Measurements from ENCODE around the gene TSPAN9. TPM values are rescaled to one million over a fixed set of nuclear protein-coding genes. Genes with fewer than 3 reads are reported as not detected.

Gene TSPAN9
- total RNA-seq, 1 donor from 2014 or later = 7.8 TPM

GRCh38 chr12:3167636-3168035 lies 90.5 kb downstream of the TSPAN9 start:
- Mint-ChIP-seq H3K27me3 (ENCODE audit: insufficient read depth, low read depth) (peaks cover 4% of the 10 kb centered on the region), H3K4me1 (peaks cover 68% of the 10 kb centered on the region), H3K4me3 (no peak overlapping the region), H3K36me3 (no peaks in the 10 kb centered on the region), H3K27ac (no peak overlapping the region), H3K9me3 (no peaks in the 10 kb centered on the region)
- Histone ChIP-seq H3K4me3 (no peak overlapping the region), H3K4me2 (no peak overlapping the region), H3K27ac (no peak overlapping the region), H3F3A (ENCODE audit: low read depth) (peaks cover 10% of the 10 kb centered on the region), H3K79me2 (ENCODE audit: low read depth) (no peaks in the 10 kb centered on the region), H2AFZ (replicated peaks) (no peak overlapping the region), H3K36me3 (no peaks in the 10 kb centered on the region), H3K27me3 (no peaks in the 10 kb centered on the region), H3K9me3 (ENCODE audit: low read depth) (no peaks in the 10 kb centered on the region), H3K9ac (no peak overlapping the region), H3K4me1 (peaks cover 25% of the 10 kb centered on the region), H4K20me1 (ENCODE audit: low read depth) (peaks cover 41% of the 10 kb centered on the region)
- no peak for DNase-seq (ENCODE audit: low spot score)
- TF ChIP-seq EZH2 (IDR thresholded peaks at IDR 0.05) (no peak), EZH2phosphoT487 (IDR thresholded peaks at IDR 0.05) (no peak), CTCF (IDR thresholded peaks at IDR 0.05) (no peak)

- H3K4me2 ChIP-seq = no peak overlapping the region
Observed at GRCh38 chr12:3168223-3169221, 91.3 kb downstream of the TSPAN9 start.

GRCh38 chr12:3170423-3171194 lies 93.4 kb downstream of the TSPAN9 start:
- H3K4me2 ChIP-seq = no peak overlapping the region
- TF ChIP-seq CTCF (IDR thresholded peaks at IDR 0.05) = no peak
- TF ChIP-seq EZH2phosphoT487 (IDR thresholded peaks at IDR 0.05) = no peak
- no peak for TF ChIP-seq EZH2 (IDR thresholded peaks at IDR 0.05)
- Mint-ChIP-seq H3K4me1 (peaks cover 50% of the 10 kb centered on the region), H3K9me3 (no peaks in the 10 kb centered on the region), H3K27me3 (ENCODE audit: insufficient read depth, low read depth) (peaks cover 2% of the 10 kb centered on the region), H3K4me3 (no peak overlapping the region), H3K27ac (no peak overlapping the region), H3K36me3 (no peaks in the 10 kb centered on the region)
- no peak overlapping the region for H3K4me3 ChIP-seq
- H3K27me3 ChIP-seq = no peaks in the 10 kb centered on the region
- peaks cover 17% of the 10 kb centered on the region for H3K4me1 ChIP-seq
- no peaks in the 10 kb centered on the region for H3K79me2 ChIP-seq (ENCODE audit: low read depth)
- H2AFZ ChIP-seq (replicated peaks) = no peak overlapping the region
- DNase-seq (ENCODE audit: low spot score) = no peak
- no peaks in the 10 kb centered on the region for H3F3A ChIP-seq (ENCODE audit: low read depth)
- no peaks in the 10 kb centered on the region for H3K36me3 ChIP-seq
- H3K9ac ChIP-seq = no peak overlapping the region
- no peaks in the 10 kb centered on the region for H3K9me3 ChIP-seq (ENCODE audit: low read depth)
- H4K20me1 ChIP-seq (ENCODE audit: low read depth) = peaks cover 28% of the 10 kb centered on the region
- H3K27ac ChIP-seq = no peak overlapping the region

More at GRCh38 chr12:3168223-3169221, 91.3 kb downstream of the TSPAN9 start:
- no peak for DNase-seq (ENCODE audit: low spot score)
- peaks cover 10% of the 10 kb centered on the region for H3F3A ChIP-seq (ENCODE audit: low read depth)
- no peaks in the 10 kb centered on the region for H3K27me3 ChIP-seq
- H3K9ac ChIP-seq = no peak overlapping the region
- Mint-ChIP-seq H3K27ac (peak overlapping the region; percentile 81), H3K4me1 (peaks cover 62% of the 10 kb centered on the region), H3K4me3 (no peak overlapping the region), H3K27me3 (ENCODE audit: insufficient read depth, low read depth) (peaks cover 2% of the 10 kb centered on the region), H3K36me3 (no peaks in the 10 kb centered on the region), H3K9me3 (no peaks in the 10 kb centered on the region)
- no peak overlapping the region for H2AFZ ChIP-seq (replicated peaks)
- H3K79me2 ChIP-seq (ENCODE audit: low read depth) = no peaks in the 10 kb centered on the region
- H3K4me1 ChIP-seq = peaks cover 25% of the 10 kb centered on the region
- peaks cover 41% of the 10 kb centered on the region for H4K20me1 ChIP-seq (ENCODE audit: low read depth)
- no peak overlapping the region for H3K27ac ChIP-seq
- TF ChIP-seq CTCF (IDR thresholded peaks at IDR 0.05) (no peak), EZH2 (IDR thresholded peaks at IDR 0.05) (no peak), EZH2phosphoT487 (IDR thresholded peaks at IDR 0.05) (no peak)
- no peak overlapping the region for H3K4me3 ChIP-seq
- H3K36me3 ChIP-seq = no peaks in the 10 kb centered on the region
- H3K9me3 ChIP-seq (ENCODE audit: low read depth) = no peaks in the 10 kb centered on the region
